ENCODE results near the gene NAA60.

DNA sequence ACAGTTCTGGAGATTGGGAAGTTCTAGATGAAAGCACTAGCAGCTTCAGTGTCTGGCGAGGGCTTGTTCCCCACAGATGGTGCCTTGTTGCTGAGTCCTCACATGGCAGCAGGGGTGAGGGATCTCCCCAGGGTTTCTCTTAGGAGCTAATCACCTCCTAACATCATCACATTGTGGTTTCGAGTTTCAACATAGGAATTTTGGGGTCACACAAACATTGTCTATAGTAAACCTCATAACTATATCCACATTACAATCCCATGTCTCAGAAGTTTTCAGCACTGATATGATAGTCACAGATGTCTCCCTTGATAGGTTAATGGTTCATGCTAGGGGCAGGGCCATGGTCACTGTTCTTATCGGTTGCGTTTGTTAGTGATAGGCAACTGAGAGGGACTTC is 71.1 kb downstream of the NAA60 start:
- TF ChIP-seq EZH2phosphoT487 (IDR thresholded peaks at IDR 0.05; ENCODE audit: borderline replicate concordance): no peak
- TF ChIP-seq, protein P1, sequence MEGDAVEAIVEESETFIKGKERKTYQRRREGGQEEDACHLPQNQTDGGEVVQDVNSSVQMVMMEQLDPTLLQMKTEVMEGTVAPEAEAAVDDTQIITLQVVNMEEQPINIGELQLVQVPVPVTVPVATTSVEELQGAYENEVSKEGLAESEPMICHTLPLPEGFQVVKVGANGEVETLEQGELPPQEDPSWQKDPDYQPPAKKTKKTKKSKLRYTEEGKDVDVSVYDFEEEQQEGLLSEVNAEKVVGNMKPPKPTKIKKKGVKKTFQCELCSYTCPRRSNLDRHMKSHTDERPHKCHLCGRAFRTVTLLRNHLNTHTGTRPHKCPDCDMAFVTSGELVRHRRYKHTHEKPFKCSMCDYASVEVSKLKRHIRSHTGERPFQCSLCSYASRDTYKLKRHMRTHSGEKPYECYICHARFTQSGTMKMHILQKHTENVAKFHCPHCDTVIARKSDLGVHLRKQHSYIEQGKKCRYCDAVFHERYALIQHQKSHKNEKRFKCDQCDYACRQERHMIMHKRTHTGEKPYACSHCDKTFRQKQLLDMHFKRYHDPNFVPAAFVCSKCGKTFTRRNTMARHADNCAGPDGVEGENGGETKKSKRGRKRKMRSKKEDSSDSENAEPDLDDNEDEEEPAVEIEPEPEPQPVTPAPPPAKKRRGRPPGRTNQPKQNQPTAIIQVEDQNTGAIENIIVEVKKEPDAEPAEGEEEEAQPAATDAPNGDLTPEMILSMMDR (conservative IDR thresholded peaks at IDR 0.05; ENCODE audit: low read length): no peak

All from Loucy (cell line).